NB4 (cell line): ENCODE measurements around the gene PPP1CA.

ENCODE experiments used
- POLR2A ChIP-seq: IDR thresholded peaks from 2 replicates; pipeline ENCODE4 v1.6.1; 2011; ENCODE audit warnings: mild to moderate bottlenecking; ENCODE audit not compliant: insufficient read length; ENCODE audit errors: extremely low read depth
- TF ChIP-seq, protein P1 (sequence below): IDR thresholded peaks from 2 replicates; pipeline ENCODE4 v1.6.1; 2011; ENCODE audit warnings: low read depth, low read length

DNA sequence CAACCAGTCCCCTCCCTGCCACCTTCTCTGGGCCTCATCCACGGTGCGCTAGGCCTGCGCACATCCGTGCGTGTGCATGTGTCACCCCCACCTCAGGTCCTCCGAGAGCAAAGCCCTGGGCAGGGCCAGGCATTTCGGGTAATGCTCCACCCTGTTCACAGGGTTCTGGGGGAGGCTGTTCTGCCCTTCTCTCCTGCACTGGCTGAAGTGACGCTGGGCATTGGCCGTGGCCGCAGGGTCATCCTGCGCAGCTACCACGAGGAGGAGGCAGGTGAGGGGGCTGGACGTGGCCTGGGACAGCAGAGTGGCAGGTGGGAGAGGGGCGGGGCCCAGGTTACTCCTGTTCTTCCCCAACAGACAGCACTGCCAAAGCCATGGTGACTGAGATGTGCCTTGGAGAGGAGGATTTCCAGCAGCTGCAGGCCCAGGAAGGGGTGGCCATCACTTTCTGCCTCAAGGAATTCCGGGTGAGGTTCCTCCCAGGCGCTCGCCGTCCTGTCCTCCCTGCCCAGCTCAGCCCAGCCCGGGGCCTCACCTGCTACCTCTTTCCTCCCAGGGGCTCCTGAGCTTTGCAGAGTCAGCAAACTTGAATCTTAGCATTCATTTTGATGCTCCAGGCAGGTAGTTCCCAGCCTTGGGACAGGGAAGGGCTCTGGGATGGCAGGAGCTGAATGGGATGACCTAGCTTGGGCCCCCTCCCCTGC is 6.0 kb downstream of the PPP1CA start:
- TF ChIP-seq, protein P1, sequence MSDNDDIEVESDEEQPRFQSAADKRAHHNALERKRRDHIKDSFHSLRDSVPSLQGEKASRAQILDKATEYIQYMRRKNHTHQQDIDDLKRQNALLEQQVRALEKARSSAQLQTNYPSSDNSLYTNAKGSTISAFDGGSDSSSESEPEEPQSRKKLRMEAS = no peak
- no peak for TF ChIP-seq POLR2A
